ENCODE results near the gene STRADB.
"Not testable (repeated sequence)": the region's sequence is repeated elsewhere in the genome, so short reads cannot be mapped to it uniquely, and the experiment has no call there.

STRADB gene

DNA sequence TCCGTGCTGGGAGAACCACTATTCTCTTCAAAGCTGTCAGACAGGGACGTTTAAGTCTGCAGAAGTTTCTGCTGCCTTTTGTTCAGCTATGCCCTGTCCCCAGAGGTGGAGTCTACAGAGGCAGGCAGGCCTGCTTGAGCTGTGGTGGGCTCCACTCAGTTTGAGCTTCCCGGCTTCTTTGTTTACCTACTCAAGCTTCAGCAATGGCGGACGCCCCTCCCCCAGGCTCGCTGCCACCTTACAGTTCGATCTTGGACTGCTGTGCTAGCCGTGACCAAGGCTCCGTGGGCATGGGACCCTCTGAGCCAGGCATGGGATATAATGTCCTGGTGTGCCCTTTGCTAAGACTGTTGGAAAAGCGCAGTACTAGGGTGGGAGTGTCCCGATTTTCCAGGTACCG, 21.2 kb upstream of the STRADB start:
- in situ Hi-C loops (cut with HindIII; ENCODE audit: low sequenced_read_pairs), result not testable (repeated sequence)

- in situ Hi-C loops (cut with HindIII; ENCODE audit: low sequenced_read_pairs), result no loop called here
Observed at GRCh38 chr2:201430839-201431238, 20.7 kb upstream of the STRADB start.

GRCh38 chr2:201432038-201432620, 19.4 kb upstream of the STRADB start:
- in situ Hi-C loops (cut with HindIII; ENCODE audit: low sequenced_read_pairs), result no loop called here

GRCh38 chr2:201432621-201433393, 18.7 kb upstream of the STRADB start:
- in situ Hi-C loops (cut with HindIII; ENCODE audit: low sequenced_read_pairs), result no loop called here

DNA sequence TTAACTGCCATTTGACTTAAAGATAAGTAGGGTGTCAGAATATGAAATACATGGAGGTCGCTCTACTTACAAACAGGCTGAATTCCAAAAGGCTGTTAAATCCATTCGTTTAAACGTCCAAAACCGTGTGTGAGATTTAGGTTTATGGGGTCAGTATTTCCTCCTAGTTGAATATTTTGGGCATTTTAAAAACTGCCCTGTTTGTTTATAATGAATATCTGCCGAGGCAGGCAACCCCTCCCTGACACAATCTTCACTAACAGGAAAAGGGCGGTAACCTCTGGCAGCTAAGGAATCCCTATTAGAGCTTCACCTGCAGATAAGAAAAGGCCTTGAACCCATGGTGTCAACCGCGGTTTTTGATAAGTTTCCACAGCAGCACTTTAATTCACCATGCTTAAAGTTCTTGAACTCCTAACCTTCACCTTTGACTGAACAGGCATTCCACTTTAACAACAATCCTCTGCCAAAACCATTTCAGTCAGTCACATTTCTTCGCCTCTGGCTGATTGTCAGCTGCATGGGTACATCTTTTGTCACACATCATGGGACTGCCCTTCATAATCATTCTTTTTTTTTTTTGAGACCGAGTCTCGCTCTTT, 18.0 kb upstream of the STRADB start:
- in situ Hi-C loops (cut with HindIII; ENCODE audit: low sequenced_read_pairs), result no loop called here

GRCh38 chr2:201436141-201436540, 15.4 kb upstream of the STRADB start:
- in situ Hi-C loops (cut with HindIII; ENCODE audit: low sequenced_read_pairs), result no loop called here

DNA sequence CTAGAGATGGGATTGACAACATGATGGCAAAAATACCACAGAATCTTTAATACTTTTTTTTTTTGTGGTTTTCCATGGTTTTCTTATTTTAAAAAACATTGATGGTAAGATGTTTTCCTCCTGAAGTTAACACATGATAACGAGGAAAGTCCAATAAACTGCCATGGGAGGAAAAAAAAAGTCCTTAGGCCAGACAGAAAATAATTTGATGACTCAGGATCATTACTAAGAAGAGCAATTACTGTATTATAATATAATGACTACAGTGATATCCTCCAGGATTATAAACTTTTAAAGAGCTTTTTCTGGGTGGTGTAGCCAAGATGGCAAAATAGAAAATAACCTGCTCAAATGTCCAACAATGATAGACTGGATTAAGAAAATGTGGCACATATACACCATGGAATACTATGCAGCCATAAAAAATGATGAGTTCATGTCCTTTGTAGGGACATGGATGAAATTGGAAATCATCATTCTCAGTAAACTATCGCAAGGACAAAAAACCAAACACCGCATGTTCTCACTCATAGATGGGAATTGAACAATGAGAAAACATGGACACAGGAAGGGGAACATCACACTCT, 12.1 kb upstream of the STRADB start:
- in situ Hi-C loops (cut with HindIII; ENCODE audit: low sequenced_read_pairs), result not testable (repeated sequence)

- in situ Hi-C loops (cut with HindIII; ENCODE audit: low sequenced_read_pairs), result loop anchor here (10.0 kb wide), 1 partner anchor 55 kb away; no protein-coding TSS in a partner anchor
Observed at GRCh38 chr2:201440182-201440581, 11.4 kb upstream of the STRADB start.

DNA sequence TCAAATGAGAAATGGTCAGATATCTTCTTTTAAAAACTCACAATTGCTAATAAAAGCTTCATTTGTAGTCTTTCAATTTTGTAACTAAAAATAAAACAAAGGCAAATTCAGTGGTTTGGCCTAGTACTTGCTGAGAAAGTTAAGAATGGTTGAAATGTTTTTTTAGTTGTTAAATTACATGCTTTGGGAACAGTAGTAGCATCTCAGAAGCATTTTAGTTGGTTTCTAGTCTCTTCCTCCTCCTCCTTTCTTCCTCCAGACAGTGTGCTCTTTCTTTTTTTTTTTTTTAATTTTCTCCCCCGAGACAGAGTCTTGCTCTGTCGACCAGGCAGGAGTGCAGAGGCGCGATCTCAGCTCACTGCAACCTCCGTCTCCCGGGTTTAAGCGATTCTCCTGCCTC, 10.1 kb upstream of the STRADB start:
- in situ Hi-C loops (cut with HindIII; ENCODE audit: low sequenced_read_pairs), result loop anchor here (10.0 kb wide), 1 partner anchor 57 kb away; no protein-coding TSS in a partner anchor

DNA sequence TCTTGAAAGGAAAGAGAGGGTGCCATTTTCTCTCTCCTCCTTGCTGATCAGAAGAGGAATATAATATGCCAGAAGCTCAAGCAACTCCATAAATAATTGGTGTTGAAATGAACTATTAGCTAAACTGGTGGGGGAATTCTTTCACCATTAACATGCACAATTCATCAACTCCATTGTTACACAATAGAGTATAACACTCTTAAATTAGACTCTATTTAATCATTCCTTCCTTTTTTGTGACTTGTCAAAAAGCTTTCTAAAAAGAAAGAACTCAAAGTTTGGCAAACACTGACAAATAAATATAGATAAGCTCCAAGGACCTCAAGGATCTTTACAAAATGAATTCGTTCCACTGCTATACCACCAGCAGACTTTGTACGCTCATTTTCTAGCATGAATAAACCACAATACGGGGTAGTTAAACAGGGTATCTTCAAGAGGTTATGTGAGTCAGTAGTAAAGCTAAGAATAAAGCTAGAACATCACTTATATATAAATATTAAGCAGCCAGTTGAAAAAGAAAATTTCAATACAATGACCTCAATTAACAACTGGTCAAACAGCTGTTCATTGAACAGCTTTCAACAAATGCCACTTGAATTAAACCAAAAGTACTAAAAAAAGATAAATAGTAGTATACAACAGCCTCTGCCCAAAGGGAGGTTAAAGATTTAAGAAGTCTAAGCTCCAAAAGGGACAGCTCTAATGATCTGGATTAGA, 6.6 kb upstream of the STRADB start:
- in situ Hi-C loops (cut with HindIII; ENCODE audit: low sequenced_read_pairs), result loop anchor here (10.0 kb wide), 1 partner anchor 60 kb away; no protein-coding TSS in a partner anchor

- in situ Hi-C loops (cut with HindIII; ENCODE audit: low sequenced_read_pairs), result loop anchor here (10.0 kb wide), 1 partner anchor 62 kb away; no protein-coding TSS in a partner anchor
Observed at GRCh38 chr2:201447086-201447485, 4.5 kb upstream of the STRADB start.

DNA sequence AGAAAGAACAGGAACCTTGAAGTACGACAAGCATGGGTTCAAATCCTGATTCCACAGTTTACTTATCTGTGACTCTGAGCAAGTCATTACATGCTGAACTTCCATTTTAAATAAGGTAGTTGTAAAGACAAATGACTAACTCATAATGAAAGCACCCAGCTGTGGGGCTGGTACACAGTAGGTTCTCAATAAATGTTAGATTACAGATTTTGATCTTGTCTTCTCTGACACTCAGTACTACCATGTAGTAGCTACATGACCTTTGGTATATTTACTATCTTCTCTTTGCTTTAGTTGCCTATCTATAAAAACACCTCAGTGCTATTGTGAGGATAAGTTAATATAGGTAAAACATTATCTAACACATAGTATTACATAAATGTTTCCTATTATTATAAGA, 3.5 kb upstream of the STRADB start:
- in situ Hi-C loops (cut with HindIII; ENCODE audit: low sequenced_read_pairs), result loop anchor here (10.0 kb wide), 1 partner anchor 63 kb away; no protein-coding TSS in a partner anchor

GRCh38 chr2:201448701-201449100, 2.8 kb upstream of the STRADB start:
- in situ Hi-C loops (cut with HindIII; ENCODE audit: low sequenced_read_pairs), result loop anchor here (10.0 kb wide), 1 partner anchor 64 kb away; no protein-coding TSS in a partner anchor

DNA sequence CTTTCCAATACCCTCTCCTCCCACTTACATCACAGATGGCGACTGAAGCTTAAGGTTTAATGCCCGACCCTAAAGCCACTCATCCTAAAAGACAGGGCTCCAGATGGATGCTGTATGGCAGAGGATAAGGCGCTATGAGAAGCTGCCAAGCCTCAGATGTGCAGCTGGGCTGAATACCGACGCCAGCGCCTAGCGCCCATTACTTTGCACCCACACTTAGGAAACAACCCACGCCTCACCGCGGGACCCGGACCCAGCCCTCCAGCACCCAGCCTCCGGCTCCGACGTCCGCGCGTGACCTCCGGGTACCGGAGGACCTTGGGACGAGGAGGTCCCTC, 617 bp upstream of the STRADB start:
- in situ Hi-C loops (cut with HindIII; ENCODE audit: low sequenced_read_pairs), result no loop called here

DNA sequence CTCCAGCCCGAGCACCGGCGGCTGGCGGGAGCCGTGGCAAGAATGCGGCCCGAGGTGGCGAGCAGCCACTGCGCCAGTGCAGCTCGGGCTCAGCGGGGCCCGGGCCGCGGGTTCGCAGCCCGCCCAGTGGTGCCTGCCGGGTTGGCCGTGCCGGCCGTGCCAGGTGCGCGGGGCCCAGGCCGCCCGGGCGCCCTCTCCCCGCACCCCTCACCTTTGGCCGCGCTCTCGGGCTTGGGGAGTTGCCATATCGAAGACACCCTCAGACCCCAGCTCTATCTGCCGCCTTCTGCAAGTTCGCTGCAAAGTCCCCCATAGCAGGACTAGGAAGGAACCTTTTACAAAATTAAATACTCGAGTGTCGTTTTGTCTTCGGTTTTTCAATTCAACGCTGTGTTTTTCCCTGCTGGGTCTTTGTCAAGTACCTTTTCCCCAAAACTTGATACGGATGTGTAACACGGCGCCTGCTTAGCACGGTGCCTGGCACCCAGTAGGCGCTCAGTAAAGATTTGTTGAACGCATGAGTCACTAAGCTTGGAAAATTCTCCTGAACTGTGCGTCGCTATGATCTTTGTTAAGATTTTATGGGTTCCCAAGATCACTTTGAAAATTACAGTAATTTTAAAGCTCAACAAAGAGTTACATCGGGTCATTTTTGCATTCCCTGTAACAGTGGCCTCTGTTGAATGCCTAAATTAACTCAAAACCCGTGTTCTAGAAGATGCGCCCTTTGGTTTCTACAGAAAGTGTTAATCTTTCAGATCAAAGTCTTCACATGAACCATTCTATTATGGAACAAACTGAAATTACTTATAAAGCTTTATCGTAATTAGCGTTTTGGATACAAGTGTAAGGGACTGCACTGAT, 750 bp downstream of the STRADB start:
- in situ Hi-C loops (cut with HindIII; ENCODE audit: low sequenced_read_pairs), result no loop called here

DNA sequence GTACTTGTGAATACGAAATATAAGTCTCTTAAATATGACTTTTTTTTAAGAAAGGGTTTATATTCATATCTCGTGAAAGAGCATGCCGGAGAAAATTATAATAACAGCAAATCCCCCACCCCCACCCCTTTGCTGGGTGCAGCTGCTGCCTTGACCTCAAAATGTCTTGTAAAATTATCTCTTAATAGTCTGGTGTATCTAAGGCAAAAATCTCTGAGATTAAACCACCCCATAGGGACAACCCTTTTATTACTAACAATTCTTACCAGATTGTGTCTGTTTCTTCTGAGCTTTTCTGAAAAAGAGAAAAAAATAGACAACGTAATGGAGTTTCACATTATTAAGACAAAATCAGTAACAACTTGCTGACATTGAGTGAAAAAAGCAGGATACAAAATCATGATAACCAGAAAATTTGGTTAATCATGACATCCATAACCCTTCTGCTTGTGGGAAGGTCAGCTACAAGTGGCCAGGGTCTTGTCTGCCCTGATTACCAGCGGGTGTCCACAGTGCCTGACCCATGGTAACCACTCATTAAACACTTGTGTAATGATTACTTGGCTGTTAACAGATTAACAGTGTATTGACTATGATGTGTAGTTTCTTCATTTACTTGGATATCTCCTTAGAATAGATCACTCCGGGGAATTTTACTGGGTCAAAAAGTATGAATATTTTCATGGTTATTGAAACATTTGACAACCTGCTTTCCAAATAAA, 1.5 kb downstream of the STRADB start:
- in situ Hi-C loops (cut with HindIII; ENCODE audit: low sequenced_read_pairs), result no loop called here

GRCh38 chr2:201458381-201458780, 6.8 kb downstream of the STRADB start:
- in situ Hi-C loops (cut with HindIII; ENCODE audit: low sequenced_read_pairs), result no loop called here

- in situ Hi-C loops (cut with HindIII; ENCODE audit: low sequenced_read_pairs), result no loop called here
Observed at GRCh38 chr2:201460532-201460931, 9.0 kb downstream of the STRADB start.

DNA sequence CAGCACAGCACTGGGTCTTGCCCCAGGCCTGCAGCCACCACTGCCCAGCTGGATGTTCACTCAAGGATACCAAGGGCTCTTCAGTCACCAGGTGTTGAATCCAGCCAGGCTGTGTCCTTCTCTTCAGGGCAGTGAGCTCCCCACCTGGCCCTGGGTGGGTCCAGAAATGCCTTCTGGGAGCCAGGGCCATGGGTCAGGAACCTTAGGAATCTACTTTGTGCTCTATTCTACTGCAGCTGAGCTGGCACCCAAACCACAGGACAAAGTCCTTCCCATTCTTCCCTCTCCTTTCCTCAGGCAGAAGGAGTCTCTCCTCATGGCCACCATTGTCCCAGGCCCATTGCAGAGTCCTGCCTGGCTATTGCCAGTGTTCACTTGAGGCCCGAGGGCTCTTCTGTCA, 13.0 kb downstream of the STRADB start:
- in situ Hi-C loops (cut with HindIII; ENCODE audit: low sequenced_read_pairs), result no loop called here
